ENCODE results near the gene WDFY2.

DNA sequence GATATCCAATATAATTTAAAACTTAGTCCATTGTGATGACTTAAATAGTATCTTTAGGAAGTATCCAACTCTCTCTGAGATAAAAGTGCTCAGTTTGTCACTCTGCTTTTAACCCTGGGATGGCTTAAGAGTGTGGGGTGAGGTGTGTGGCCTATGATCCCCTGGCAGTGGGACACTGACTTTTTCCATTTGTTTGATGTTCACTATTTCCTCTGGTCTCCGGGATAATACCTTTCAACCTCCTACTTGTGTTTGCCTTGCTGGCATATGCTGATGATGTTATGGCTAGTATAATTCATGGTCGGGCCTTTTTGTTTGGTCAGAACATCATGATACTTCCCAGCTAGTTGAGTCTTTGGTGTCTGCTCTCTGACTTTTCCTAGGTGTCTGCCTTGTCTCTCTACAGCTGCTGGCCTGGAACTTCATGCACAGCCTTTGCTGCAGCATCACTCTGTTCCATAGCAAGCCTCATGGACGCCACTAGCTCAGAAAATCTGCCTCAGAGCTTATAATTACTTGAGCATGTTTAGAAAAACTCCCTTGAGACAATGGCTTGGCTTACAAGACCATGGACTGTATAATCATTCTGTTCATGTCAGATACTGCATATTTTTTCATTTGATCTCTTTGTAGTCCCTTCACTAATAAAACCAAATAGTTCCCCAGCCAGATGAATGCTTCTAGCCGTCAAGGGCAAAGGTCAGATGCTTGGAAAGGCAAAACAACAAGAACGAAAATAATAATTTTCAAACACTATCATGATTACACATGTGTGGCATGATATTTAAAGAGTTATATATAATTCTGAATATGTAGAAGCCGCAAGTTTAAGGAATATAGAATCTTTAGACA, 75.2 kb downstream of the WDFY2 start:
- TF ChIP-seq, protein P1, sequence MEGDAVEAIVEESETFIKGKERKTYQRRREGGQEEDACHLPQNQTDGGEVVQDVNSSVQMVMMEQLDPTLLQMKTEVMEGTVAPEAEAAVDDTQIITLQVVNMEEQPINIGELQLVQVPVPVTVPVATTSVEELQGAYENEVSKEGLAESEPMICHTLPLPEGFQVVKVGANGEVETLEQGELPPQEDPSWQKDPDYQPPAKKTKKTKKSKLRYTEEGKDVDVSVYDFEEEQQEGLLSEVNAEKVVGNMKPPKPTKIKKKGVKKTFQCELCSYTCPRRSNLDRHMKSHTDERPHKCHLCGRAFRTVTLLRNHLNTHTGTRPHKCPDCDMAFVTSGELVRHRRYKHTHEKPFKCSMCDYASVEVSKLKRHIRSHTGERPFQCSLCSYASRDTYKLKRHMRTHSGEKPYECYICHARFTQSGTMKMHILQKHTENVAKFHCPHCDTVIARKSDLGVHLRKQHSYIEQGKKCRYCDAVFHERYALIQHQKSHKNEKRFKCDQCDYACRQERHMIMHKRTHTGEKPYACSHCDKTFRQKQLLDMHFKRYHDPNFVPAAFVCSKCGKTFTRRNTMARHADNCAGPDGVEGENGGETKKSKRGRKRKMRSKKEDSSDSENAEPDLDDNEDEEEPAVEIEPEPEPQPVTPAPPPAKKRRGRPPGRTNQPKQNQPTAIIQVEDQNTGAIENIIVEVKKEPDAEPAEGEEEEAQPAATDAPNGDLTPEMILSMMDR (conservative IDR thresholded peaks at IDR 0.05), result no peak
- TF ChIP-seq EZH2 (IDR thresholded peaks at IDR 0.05; ENCODE audit: low read depth), result no peak

All from PC-9 (cell line).